ES-I3 (cell line): ENCODE results near the gene NDUFS3.

ENCODE experiments used
- H3K36me3 ChIP-seq: 2 replicates; pipeline ENCODE4 v1.6.1; 2013; ENCODE audit warnings: mild to moderate bottlenecking, low read length, control low read depth, moderate library complexity; ENCODE audit not compliant: insufficient read depth
- H3K4me1 ChIP-seq: 2 replicates; pipeline ENCODE4 v1.6.1; 2013; ENCODE audit warnings: mild to moderate bottlenecking, control low read depth, low read length; ENCODE audit not compliant: insufficient read depth
- H3K9ac ChIP-seq: 2 replicates; pipeline ENCODE4 v1.6.1; 2013; ENCODE audit warnings: low read depth, mild to moderate bottlenecking, low read length, moderate library complexity
- H3K9me3 ChIP-seq: 2 replicates; pipeline ENCODE4 v1.6.1; 2013; ENCODE audit warnings: mild to moderate bottlenecking, low read length, moderate library complexity; ENCODE audit not compliant: control insufficient read depth, insufficient read depth

The NDUFS3 gene

DNA sequence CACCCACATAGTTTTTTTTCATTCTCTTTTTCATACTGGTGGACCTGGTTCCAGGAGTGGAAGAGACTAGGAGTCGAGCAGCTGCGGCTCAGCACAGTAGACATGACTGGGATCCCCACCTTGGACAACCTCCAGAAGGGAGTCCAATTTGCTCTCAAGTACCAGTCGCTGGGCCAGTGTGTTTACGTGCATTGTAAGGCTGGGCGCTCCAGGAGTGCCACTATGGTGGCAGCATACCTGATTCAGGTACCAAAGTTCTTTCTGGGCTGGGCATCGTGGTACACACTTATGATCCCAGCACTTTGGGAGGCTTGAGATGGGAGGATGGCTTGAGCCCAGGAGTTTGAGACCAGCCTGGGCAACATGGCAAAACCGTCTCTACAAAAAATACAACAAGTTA lies 9.2 kb upstream of the NDUFS3 start:
- H3K36me3 ChIP-seq = peaks cover 24% of the 10 kb centered on the region
- no peak overlapping the region for H3K9ac ChIP-seq
- no peaks in the 10 kb centered on the region; the same call in 1 of the 2 replicates for H3K9me3 ChIP-seq
- H3K4me1 ChIP-seq = no peaks in the 10 kb centered on the region

DNA sequence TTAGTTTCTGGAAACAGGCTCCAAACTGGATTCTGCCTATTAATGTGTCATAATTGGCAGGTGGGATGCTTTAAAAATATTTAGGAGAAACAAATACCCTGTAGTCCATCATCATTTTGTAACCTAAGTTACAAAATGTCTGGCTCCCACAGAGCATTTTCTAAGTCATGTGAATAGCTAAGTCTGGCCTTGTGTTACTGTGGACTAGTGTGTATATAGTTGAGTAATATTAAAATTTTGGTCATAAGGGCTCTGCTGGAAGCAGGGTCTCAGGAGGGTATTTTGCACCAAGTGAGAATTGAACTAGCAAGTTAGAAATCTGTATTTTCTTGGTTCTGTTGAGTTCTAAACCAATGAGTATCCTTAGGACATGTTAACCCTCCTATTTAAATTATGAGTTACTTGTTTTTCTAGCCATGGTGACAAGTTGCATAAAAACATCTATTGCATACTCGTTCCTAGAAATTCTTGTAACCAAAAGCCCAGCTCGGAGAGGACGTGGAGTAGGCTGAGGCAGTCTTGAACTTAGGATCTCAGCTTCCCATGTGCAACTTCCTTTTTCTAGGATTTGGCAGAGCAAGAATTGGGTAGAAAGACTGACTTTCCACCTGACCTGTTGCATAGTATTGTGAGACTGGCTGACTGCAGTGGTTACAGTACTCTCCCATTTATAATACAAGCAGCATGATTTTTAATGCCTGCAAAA lies 8.1 kb upstream of the NDUFS3 start:
- Histone ChIP-seq H3K9ac (no peak overlapping the region), H3K9me3 (no peaks in the 10 kb centered on the region; the same call in 1 of the 2 replicates), H3K4me1 (no peaks in the 10 kb centered on the region), H3K36me3 (peaks cover 24% of the 10 kb centered on the region)

DNA sequence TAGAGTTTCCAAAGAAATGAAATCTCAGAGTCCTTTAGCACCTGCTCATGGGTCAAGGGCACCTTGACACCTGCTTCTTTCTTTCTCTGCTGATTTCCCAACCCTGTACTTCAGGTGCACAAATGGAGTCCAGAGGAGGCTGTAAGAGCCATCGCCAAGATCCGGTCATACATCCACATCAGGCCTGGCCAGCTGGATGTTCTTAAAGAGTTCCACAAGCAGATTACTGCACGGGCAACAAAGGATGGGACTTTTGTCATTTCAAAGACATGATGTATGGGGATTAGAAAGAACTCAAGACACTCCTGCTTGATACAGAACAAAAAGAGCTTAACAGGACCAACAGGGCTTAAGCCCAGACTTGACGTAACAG lies 7.5 kb upstream of the NDUFS3 start:
- H3K9ac ChIP-seq = no peak overlapping the region
- H3K9me3 ChIP-seq = no peaks in the 10 kb centered on the region; the same call in 1 of the 2 replicates
- peaks cover 24% of the 10 kb centered on the region for H3K36me3 ChIP-seq
- H3K4me1 ChIP-seq = no peaks in the 10 kb centered on the region

DNA sequence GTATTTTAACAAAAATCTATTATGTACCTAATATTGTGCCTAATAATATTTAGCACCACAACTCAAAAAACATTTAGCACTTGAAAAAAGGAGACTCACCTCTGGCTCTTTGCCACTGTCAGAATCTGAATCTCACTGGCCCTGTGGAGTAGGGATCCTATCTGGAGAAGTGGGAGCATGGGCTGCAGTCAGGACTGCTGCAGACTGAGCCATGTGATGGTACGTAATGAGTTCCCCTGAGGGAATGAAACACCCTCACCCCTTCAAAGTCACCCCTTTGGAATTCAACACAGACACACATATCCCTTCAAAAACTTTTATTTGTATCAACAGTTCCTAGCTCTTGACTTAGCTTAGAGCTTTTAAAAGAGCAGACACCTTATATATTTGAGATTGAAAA lies 7.0 kb upstream of the NDUFS3 start:
- Histone ChIP-seq H3K4me1 (no peaks in the 10 kb centered on the region), H3K36me3 (peaks cover 24% of the 10 kb centered on the region), H3K9me3 (no peaks in the 10 kb centered on the region), H3K9ac (no peak overlapping the region)

DNA sequence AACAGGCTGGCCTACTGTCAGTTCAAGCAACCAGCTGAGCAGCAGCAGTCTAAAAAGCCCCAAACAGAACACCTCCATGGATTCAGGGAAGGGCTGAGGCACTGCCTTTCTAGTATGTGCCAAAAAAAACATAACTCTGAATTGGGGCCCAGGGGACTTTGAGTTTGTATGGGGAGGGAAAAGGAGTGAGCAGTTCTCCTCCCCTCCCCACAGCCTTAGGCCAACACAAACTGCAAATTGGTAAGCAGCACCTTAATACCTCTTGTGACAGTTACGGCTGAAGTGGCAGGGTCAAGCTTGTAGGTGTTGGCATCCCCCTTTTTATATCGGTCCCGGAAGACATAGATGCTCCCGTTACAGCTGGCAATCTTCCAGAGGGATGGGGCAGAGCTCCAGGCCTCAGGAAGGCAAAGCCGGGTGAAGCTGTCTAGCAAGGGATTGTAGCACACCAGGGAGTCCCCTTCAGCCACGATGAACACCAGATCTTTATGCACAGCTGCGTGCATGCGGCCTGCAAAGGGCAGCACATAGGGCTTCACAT lies 6.1 kb upstream of the NDUFS3 start:
- peaks cover 24% of the 10 kb centered on the region for H3K36me3 ChIP-seq
- H3K9ac ChIP-seq = no peak overlapping the region
- no peaks in the 10 kb centered on the region for H3K4me1 ChIP-seq
- no peaks in the 10 kb centered on the region for H3K9me3 ChIP-seq

DNA sequence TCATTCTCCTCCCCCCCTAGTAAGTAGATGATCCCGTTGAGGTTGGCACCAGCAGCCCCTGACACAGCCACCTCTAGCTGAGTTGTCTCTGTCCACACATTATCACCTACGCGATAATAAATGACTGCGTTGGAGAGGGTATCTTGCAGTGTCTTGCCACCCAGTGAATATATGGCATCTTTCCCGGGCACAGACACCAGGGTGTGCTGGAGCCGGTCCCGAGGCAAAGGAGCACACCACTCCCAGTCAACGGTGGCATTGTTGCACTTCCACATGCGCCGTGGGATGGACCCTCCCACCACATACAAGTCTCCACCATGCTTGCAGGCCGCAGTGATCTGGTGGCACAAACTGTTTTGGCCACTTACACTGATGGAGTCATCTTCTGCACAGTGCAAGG lies 5.6 kb upstream of the NDUFS3 start:
- no peak overlapping the region for H3K9ac ChIP-seq
- no peaks in the 10 kb centered on the region for H3K4me1 ChIP-seq
- peaks cover 24% of the 10 kb centered on the region for H3K36me3 ChIP-seq

DNA sequence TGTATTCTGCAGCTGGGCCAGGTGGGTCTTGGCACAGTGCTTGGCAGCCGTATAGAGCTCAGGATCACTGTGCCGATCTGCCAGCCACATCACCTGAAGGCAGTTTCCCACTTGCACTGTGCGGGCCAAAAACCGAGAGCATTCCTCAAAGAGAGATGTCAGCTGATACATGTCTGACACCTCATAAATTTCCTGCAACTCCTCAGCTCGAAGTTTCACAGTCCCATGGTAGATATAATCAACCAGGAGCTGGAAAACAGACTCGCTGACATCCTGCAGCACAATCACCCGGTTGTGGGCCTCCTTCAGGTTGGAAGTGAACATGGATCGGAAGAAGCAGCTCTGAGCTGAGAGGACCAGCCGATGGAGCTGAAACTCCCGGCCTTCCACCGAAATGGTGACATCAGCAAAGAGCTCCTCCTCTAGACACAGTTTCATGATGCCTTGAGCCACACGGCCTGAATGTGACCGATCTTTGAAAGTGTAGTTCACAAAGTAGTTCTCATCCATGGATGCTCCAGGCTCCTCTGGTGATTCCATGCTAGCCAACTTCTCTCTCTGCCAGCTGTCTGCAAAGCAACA lies 1.3 kb upstream of the NDUFS3 start:
- Histone ChIP-seq H3K36me3 (peaks cover 17% of the 10 kb centered on the region), H3K4me1 (no peaks in the 10 kb centered on the region; the same call in 1 of the 2 replicates), H3K9ac (no peak overlapping the region), H3K9me3 (no peaks in the 10 kb centered on the region)

More for the DNA sequence above, 5.6 kb upstream of the NDUFS3 start:
- no peaks in the 10 kb centered on the region for H3K9me3 ChIP-seq

DNA sequence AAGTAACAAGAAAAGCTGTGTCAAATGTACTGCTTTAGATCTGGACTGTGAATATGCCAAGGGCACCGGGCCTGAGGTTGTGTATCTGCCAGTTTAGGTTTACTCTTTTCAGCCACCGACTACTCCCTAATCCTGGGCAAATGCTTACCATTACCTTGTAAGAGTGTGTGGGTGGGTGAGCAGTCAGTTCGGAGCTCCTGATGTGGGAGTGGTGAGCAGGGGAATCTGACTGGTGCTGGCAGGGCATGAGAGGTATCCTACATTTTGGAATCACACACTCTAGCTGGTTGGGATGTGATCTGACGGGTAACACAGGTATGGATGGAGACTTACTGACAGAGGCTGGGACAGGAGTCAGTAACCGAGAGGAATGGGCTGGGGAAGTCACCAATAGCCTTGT lies 5.0 kb downstream of the NDUFS3 start:
- H3K9ac ChIP-seq = no peak overlapping the region
- peaks cover 11% of the 10 kb centered on the region for H3K36me3 ChIP-seq
- no peaks in the 10 kb centered on the region; the same call in 1 of the 2 replicates for H3K4me1 ChIP-seq
- H3K9me3 ChIP-seq = no peaks in the 10 kb centered on the region

DNA sequence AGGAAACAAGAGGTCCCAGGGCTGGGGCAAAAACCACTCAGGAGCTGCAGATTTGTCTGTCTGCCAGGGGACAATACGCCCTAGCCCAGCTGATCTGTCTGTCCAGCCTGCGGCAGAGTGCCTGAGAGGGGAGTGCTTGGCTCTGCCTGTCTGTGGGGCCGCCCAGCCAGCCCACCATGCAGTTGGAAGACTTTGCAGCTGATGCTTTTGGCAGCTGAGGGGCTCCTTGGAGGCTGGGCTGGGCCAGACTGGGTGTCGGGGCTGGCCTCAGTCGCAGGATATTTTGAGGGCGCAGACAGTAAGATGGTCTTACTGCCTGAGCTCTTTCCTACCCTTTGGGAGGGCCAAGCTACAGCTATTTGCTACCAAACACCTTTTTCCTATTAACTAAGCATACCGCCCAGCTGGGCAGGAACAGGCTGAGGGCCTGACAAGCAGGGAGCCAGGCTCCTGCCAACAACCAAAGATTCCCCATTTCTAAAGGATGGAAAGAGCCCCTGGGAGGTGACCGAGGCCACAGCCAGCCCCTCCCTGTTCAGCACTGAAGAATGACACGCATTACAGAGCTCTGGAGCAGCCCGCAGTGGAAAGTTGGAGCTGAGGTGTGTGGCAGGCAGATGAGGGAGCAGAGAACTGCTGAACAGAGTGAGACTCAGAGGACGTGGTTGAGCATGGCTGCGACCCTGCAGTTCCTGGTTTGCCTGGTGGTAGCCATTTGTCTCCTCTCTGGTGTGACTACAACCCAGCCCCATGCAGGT lies 7.4 kb downstream of the NDUFS3 start, which contains the start of gene FAM180B:
Gene FAM180B (plus strand): TSS at position 581 of the 758 bp plus-strand sequence. CDS start 91 bp downstream, at position 672.
- Histone ChIP-seq H3K4me1 (no peaks in the 10 kb centered on the region; the same call in 1 of the 2 replicates), H3K36me3 (peaks cover 5% of the 10 kb centered on the region), H3K9me3 (no peaks in the 10 kb centered on the region), H3K9ac (no peak within 1 kb of the TSS)

DNA sequence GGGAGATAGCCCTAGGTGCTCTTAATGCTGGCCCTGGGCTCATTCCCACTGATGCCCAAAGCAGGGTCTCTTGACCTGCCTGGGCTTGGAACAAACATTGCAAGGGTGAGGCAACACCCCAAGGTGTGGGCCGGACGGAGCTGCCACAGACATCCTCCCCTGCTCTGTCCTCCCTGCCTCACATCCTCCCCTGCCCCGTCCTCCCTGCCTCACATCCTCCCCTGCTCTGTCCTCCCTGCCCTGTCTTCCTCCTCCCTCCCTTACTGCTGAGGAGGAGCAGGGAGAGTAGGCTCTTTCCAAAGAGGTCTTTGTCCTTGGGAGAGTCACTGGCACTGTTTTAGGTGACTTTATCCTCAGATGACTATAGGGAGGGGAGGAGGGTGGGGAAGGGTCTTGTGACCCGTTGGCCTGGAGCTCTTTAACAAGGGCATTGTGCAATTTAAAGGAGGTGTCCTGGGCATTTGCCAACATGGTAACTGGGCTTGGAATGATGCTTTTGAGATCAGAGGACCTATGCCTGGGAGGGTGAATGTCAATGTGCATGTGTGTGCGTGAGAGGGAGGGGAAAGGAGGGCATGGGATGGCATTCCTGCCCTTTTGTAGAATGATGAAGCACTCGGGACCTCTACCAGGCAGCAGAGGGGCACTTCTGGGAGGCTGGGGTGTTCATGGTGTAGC lies 8.3 kb downstream of the NDUFS3 start:
- no peaks in the 10 kb centered on the region for H3K9me3 ChIP-seq

DNA sequence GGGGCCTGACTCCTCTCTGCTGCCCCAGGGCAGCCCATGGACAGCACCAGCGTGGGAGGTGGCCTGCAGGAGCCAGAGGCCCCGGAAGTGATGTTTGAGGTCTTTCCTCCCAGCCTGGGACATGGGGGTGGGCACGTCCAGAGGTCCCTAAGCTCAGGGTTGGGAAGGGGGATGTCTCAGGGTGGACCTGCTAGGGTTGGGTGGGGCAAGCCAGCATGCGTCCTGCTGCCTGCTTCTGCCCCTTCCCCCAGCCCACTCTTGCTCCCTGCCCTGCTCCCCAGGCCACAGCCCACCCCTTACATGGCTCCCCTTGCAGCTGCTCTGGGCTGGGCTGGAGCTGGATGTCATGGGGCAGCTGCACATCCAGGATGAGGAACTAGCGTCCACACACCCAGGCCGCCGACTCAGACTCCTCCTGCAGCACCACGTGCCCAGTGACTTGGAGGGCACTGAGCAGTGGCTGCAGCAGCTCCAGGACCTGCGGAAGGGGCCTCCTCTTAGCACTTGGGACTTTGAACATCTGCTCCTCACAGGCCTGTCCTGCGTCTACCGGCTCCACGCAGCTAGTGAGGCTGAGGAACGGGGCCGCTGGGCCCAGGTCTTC lies 9.0 kb downstream of the NDUFS3 start:
- H3K9me3 ChIP-seq = no peaks in the 10 kb centered on the region
- H3K4me1 ChIP-seq = peaks cover 7% of the 10 kb centered on the region; the same call in 1 of the 2 replicates
- no peaks in the 10 kb centered on the region; the same call in 1 of the 2 replicates for H3K36me3 ChIP-seq
- no peak overlapping the region for H3K9ac ChIP-seq

More for the DNA sequence above, 8.3 kb downstream of the NDUFS3 start:
- Histone ChIP-seq H3K36me3 (no peaks in the 10 kb centered on the region; the same call in 1 of the 2 replicates), H3K9ac (no peak overlapping the region), H3K4me1 (peaks cover 5% of the 10 kb centered on the region; the same call in 1 of the 2 replicates)

DNA sequence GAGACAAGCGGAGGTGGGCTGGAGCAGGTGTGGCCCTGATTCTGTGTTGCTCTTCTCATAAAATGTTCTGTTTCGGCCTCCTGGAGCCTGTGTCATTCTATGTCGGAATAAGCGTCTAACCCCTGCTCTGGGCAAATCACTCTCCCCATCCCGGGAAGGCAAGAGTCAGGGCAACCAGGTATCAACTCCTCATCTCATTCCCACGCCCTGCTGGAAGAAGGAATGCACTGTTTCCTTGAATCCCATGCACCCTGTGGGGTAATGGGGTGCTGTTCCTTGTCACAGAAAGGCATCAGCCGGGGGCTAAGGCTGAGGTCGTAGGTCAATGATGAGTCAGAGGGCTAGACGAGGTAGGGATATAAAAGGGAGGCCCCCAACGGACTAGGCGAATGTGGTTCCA lies 10.2 kb downstream of the NDUFS3 start:
- H3K36me3 ChIP-seq = no peaks in the 10 kb centered on the region; the same call in 1 of the 2 replicates
- no peak overlapping the region for H3K9ac ChIP-seq
- no peaks in the 10 kb centered on the region for H3K9me3 ChIP-seq
- peaks cover 7% of the 10 kb centered on the region; the same call in 1 of the 2 replicates for H3K4me1 ChIP-seq

DNA sequence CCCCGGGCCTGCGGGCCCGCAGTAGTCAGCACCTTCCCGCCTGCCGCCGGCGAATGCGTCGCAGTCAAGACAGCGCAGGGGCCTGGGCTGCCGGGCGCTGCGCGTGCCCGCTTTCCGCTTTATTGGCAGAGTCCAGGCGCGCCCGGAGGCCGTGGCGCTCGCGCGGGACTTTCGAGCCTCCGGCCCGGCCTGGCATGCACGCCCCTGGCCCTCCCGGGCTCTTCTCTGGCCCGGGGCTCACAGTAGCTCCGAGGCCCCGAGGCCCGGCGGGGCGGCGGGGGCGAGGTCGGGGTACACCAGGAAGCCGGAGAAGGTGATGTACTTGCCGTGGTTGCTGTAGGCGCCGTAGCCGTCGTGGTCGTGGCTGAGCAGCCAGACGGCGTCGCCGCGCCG lies 10.7 kb downstream of the NDUFS3 start:
- no peak overlapping the region; the same call in 1 of the 2 replicates for H3K9ac ChIP-seq
- peaks cover 9% of the 10 kb centered on the region; the same call in 1 of the 2 replicates for H3K4me1 ChIP-seq
- H3K36me3 ChIP-seq = no peaks in the 10 kb centered on the region; the same call in 1 of the 2 replicates
- H3K9me3 ChIP-seq = no peaks in the 10 kb centered on the region
